H1 (cell line): ENCODE data around the gene RTP2. TPM values are rescaled to one million over a fixed set of nuclear protein-coding genes. Genes with fewer than 3 reads are reported as not detected.

ENCODE experiments used
- EZH2 ChIP-seq: fragments of 200-600 bp; sonication (generic); IDR thresholded peaks from 2 replicates; pipeline ENCODE4 v1.7.1; 2012; ENCODE audit warnings: low read depth, mild to moderate bottlenecking, moderate library complexity, low read length, inconsistent platforms; ENCODE audit not compliant: severe bottlenecking
- JUND ChIP-seq: IDR thresholded peaks from 2 replicates; pipeline ENCODE4 v1.6.1; 2011; ENCODE audit warnings: mild to moderate bottlenecking, improper control_type of control experiment, low read length
- NANOG ChIP-seq: IDR thresholded peaks from 2 replicates; pipeline ENCODE4 v1.6.1; 2011; ENCODE audit warnings: low read length, low read depth, mild to moderate bottlenecking, inconsistent platforms; ENCODE audit not compliant: insufficient read depth, poor library complexity, severe bottlenecking
- RAD21 ChIP-seq, 2 experiments: IDR thresholded peaks in 1 of 2; conservative IDR thresholded peaks in 1 of 2; 2 replicates each; pipeline ENCODE4 v1.6.1; 2011; ENCODE audit warnings: low read depth in 2 of 2, low read length in 2 of 2, improper control_type of control experiment in 1 of 2, inconsistent platforms in 1 of 2, mild to moderate bottlenecking in 1 of 2, moderate library complexity in 1 of 2
- RXRA ChIP-seq: IDR thresholded peaks from 2 replicates; pipeline ENCODE4 v1.6.1; 2011; ENCODE audit warnings: low read depth, mild to moderate bottlenecking, low read length, moderate library complexity; ENCODE audit not compliant: insufficient read depth
- YY1 ChIP-seq: IDR thresholded peaks from 2 replicates; pipeline ENCODE4 v1.6.1; 2011; ENCODE audit warnings: low read depth, mild to moderate bottlenecking, low read length
- polyA plus RNA-seq, 7 experiments: library from polyadenylated mRNA; depleted of rRNA in 3 of 7; stranded (reverse) in 5 of 7; unstranded in 2 of 7; fragments of >200 nt in 5 of 7; fragments of 200-250 nt in 2 of 7; gene quantifications; 1 replicate in 5 of 7; 2 replicates in 1 of 7; 4 replicates in 1 of 7; pipeline versions ENCODE4 v1.2.1 to v1.2.3, GENCODE V29; 2011 to 2013; ENCODE audit warnings: missing spikeins in 2 of 7, mixed read lengths in 2 of 7
- total RNA-seq: library from RNA; stranded (reverse); fragmentation: NEBNext Ultra II Directional; extraction: Animal tissue kit (Norgen Biotek cat#: 25700); gene quantifications from 2 replicates; pipeline ENCODE4 v1.2.1, GENCODE V29; 2021
- TF ChIP-seq, protein P1 (sequence below): fragments of 300-600 bp; sonication (generic); IDR thresholded peaks from 2 replicates; pipeline ENCODE4 v1.7.1; 2012; ENCODE audit warnings: low read length, moderate library complexity, mild to moderate bottlenecking, inconsistent platforms; ENCODE audit not compliant: insufficient replicate concordance

The RTP2 gene
- total and polyA plus RNA-seq, 2 of the 8 experiments (the other 6 are each of a cell fraction or from before 2014, with no cell fraction given), result not detected

DNA sequence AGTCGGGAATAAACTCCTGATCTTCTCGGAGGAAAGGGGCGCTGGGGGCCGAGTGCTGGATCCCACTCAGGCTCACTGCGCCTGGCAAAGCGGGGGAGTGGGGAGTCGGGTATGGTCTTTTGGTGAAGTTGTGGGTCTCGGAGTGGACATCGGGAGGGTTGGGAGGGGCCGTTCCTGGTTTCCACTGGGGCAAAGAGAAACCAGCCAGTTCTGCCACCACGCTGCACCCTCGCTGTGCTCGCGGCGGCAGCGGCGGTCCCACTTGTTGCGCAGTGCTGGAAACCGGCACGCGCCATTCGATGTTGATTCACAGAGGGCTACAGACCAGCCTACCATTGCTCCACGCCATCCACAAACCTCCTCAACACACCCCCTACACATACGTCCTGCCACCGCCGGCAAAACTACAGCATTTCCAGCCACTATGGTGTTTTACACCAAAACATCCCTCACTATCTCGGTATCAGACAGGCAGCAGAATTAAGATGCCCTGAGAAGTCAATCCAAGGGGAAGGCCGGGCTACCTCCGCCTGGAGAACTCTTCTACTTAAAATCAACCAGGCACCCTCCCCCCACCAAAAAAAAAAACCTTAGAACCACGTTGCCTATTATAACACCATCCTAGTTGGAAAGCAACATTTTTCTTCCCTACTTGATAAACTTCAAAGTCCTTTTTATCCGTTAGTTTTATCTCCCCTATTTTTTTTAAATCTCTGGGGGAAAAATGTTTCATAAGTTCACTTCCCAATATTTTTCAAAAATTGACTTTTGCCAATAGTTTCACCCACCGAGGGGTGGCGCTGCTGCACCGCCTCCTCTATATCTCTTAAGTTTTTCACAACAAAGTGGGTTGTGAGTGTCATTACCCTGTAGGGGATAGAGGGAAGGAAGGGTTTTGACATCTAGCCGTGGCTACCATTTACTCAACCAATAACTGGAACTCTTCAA, 39.3 kb upstream of the RTP2 start (continued):
- TF ChIP-seq, protein P1, sequence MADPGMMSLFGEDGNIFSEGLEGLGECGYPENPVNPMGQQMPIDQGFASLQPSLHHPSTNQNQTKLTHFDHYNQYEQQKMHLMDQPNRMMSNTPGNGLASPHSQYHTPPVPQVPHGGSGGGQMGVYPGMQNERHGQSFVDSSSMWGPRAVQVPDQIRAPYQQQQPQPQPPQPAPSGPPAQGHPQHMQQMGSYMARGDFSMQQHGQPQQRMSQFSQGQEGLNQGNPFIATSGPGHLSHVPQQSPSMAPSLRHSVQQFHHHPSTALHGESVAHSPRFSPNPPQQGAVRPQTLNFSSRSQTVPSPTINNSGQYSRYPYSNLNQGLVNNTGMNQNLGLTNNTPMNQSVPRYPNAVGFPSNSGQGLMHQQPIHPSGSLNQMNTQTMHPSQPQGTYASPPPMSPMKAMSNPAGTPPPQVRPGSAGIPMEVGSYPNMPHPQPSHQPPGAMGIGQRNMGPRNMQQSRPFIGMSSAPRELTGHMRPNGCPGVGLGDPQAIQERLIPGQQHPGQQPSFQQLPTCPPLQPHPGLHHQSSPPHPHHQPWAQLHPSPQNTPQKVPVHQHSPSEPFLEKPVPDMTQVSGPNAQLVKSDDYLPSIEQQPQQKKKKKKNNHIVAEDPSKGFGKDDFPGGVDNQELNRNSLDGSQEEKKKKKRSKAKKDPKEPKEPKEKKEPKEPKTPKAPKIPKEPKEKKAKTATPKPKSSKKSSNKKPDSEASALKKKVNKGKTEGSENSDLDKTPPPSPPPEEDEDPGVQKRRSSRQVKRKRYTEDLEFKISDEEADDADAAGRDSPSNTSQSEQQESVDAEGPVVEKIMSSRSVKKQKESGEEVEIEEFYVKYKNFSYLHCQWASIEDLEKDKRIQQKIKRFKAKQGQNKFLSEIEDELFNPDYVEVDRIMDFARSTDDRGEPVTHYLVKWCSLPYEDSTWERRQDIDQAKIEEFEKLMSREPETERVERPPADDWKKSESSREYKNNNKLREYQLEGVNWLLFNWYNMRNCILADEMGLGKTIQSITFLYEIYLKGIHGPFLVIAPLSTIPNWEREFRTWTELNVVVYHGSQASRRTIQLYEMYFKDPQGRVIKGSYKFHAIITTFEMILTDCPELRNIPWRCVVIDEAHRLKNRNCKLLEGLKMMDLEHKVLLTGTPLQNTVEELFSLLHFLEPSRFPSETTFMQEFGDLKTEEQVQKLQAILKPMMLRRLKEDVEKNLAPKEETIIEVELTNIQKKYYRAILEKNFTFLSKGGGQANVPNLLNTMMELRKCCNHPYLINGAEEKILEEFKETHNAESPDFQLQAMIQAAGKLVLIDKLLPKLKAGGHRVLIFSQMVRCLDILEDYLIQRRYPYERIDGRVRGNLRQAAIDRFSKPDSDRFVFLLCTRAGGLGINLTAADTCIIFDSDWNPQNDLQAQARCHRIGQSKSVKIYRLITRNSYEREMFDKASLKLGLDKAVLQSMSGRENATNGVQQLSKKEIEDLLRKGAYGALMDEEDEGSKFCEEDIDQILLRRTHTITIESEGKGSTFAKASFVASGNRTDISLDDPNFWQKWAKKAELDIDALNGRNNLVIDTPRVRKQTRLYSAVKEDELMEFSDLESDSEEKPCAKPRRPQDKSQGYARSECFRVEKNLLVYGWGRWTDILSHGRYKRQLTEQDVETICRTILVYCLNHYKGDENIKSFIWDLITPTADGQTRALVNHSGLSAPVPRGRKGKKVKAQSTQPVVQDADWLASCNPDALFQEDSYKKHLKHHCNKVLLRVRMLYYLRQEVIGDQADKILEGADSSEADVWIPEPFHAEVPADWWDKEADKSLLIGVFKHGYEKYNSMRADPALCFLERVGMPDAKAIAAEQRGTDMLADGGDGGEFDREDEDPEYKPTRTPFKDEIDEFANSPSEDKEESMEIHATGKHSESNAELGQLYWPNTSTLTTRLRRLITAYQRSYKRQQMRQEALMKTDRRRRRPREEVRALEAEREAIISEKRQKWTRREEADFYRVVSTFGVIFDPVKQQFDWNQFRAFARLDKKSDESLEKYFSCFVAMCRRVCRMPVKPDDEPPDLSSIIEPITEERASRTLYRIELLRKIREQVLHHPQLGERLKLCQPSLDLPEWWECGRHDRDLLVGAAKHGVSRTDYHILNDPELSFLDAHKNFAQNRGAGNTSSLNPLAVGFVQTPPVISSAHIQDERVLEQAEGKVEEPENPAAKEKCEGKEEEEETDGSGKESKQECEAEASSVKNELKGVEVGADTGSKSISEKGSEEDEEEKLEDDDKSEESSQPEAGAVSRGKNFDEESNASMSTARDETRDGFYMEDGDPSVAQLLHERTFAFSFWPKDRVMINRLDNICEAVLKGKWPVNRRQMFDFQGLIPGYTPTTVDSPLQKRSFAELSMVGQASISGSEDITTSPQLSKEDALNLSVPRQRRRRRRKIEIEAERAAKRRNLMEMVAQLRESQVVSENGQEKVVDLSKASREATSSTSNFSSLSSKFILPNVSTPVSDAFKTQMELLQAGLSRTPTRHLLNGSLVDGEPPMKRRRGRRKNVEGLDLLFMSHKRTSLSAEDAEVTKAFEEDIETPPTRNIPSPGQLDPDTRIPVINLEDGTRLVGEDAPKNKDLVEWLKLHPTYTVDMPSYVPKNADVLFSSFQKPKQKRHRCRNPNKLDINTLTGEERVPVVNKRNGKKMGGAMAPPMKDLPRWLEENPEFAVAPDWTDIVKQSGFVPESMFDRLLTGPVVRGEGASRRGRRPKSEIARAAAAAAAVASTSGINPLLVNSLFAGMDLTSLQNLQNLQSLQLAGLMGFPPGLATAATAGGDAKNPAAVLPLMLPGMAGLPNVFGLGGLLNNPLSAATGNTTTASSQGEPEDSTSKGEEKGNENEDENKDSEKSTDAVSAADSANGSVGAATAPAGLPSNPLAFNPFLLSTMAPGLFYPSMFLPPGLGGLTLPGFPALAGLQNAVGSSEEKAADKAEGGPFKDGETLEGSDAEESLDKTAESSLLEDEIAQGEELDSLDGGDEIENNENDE, result no peak
- TF ChIP-seq YY1 (0 out of 2 replicates have a peak, but pooled peaks have one; percentile 20), NANOG (no peak), EZH2 (no peak), RAD21 (IDR thresholded peaks at IDR 0.05 in 1 of 2, conservative IDR thresholded peaks at IDR 0.05 in 1 of 2; ENCODE audit: low read depth in 2 of 2, low read length in 2 of 2) (peak; percentile 87 to 91), JUND (no peak), RXRA (no peak)
